ENCODE data around the gene IP6K2.
A peak's percentile ranks its signal among the peaks of the same experiment; 100 is the strongest.

Gene IP6K2

DNA sequence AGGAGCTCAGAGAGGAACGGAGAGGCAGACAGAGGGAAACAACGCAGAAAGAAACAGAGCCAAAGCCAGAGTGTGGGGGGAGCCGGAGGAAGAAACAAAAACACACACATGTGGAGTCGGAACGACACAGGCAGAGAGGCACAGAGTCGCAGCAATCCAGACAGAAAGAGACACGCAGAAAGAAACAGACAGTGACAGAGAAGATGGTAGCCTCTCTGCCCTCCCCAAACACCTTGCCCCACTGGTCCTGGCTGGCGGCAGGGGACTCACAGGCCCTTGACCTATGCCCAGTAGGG lies 33.0 kb downstream of the IP6K2 start:
- H3K27ac ChIP-seq = no peak overlapping the region
- TF ChIP-seq, protein P1, sequence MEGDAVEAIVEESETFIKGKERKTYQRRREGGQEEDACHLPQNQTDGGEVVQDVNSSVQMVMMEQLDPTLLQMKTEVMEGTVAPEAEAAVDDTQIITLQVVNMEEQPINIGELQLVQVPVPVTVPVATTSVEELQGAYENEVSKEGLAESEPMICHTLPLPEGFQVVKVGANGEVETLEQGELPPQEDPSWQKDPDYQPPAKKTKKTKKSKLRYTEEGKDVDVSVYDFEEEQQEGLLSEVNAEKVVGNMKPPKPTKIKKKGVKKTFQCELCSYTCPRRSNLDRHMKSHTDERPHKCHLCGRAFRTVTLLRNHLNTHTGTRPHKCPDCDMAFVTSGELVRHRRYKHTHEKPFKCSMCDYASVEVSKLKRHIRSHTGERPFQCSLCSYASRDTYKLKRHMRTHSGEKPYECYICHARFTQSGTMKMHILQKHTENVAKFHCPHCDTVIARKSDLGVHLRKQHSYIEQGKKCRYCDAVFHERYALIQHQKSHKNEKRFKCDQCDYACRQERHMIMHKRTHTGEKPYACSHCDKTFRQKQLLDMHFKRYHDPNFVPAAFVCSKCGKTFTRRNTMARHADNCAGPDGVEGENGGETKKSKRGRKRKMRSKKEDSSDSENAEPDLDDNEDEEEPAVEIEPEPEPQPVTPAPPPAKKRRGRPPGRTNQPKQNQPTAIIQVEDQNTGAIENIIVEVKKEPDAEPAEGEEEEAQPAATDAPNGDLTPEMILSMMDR (conservative IDR thresholded peaks at IDR 0.05; ENCODE audit: low read depth, low read length) = no peak
- no peak overlapping the region for H2AFZ ChIP-seq (ENCODE audit: low read depth)
- no peaks in the 10 kb centered on the region for H4K20me1 ChIP-seq (ENCODE audit: insufficient read depth)
- no peaks in the 10 kb centered on the region for H3K79me2 ChIP-seq (ENCODE audit: insufficient read depth, low read depth)
- no peak overlapping the region for H3K4me3 ChIP-seq (IDR thresholded peaks at IDR 0.05; ENCODE audit: insufficient read depth, low read depth, low read length)
- H3K4me2 ChIP-seq = peak overlapping the region; percentile 36; the same call in 1 of the 2 replicates
- no peak overlapping the region for H3K9ac ChIP-seq
- no peaks in the 10 kb centered on the region for H3K27me3 ChIP-seq (ENCODE audit: insufficient read depth, low read depth)
- H3K4me1 ChIP-seq (ENCODE audit: low read depth, poor library complexity, severe bottlenecking) = peaks cover 3% of the 10 kb centered on the region
- no peaks in the 10 kb centered on the region for H3K36me3 ChIP-seq (ENCODE audit: insufficient read depth)

DNA sequence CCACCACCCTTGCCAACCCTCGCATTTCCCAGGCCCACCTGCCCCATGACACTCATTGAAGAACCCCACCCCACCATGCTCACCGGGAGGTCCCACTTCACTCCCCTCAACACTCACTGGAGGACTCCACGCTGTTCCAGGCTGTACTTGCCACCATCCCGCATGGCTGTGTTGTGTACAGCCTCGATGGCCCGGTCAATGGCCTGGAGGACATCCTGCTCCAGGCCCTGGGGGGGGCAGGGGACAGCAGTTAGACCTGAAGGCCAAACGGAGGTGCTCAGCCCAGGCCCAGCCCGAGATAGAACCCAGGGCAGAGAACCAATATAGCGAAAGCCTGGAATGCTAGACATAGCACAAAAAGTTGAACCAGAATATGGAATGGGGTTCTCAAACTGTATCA lies 34.2 kb downstream of the IP6K2 start:
- Histone ChIP-seq H3K27ac (no peak overlapping the region), H3K4me3 (IDR thresholded peaks at IDR 0.05; ENCODE audit: insufficient read depth, low read depth, low read length) (no peak overlapping the region), H3K36me3 (ENCODE audit: insufficient read depth) (no peaks in the 10 kb centered on the region), H4K20me1 (ENCODE audit: insufficient read depth) (no peaks in the 10 kb centered on the region), H3K9ac (no peak overlapping the region), H3K79me2 (ENCODE audit: insufficient read depth, low read depth) (no peaks in the 10 kb centered on the region), H3K4me1 (ENCODE audit: low read depth, poor library complexity, severe bottlenecking) (peaks cover 3% of the 10 kb centered on the region), H3K27me3 (ENCODE audit: insufficient read depth, low read depth) (no peaks in the 10 kb centered on the region), H2AFZ (ENCODE audit: low read depth) (no peak overlapping the region), H3K4me2 (no peak overlapping the region)
- TF ChIP-seq, protein P1 (conservative IDR thresholded peaks at IDR 0.05; ENCODE audit: low read depth, low read length) = no peak

DNA sequence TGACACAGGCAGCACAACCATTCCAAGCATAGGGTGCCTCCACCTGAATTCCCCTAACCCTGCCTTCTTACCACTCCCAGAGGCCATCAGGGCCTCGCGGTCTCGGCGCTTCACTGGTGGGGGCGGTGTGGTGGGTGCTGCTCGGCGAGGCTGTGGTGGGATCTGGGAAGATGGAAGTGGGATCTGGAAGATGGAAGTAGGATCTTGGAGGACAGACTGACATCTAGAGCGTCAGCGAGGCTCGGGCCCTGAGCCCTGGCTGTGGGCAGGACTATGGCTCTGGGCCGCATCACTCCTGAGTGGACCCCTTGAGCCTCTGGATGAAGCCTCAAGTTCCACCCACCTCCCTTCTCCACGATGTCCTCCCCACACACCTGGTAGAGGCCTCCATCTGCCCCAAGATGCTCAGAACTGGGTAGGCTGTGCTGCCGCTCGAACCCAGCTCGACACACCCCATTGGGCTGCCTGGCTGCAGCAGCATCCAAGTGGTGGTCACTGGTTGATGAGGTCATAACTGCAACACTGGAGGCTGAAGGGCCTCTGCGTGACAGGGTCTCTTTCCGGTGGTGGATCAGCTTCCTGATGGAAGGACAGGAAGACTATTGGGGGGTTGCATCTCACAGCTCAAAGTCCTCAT lies 34.9 kb downstream of the IP6K2 start:
- no peaks in the 10 kb centered on the region for H3K36me3 ChIP-seq (ENCODE audit: insufficient read depth)
- TF ChIP-seq, protein P1 (conservative IDR thresholded peaks at IDR 0.05; ENCODE audit: low read depth, low read length) = no peak
- no peaks in the 10 kb centered on the region for H4K20me1 ChIP-seq (ENCODE audit: insufficient read depth)
- no peaks in the 10 kb centered on the region for H3K79me2 ChIP-seq (ENCODE audit: insufficient read depth, low read depth)
- H3K4me3 ChIP-seq (IDR thresholded peaks at IDR 0.05; ENCODE audit: insufficient read depth, low read depth, low read length) = no peak overlapping the region
- no peaks in the 10 kb centered on the region for H3K27me3 ChIP-seq (ENCODE audit: insufficient read depth, low read depth)
- peaks cover 3% of the 10 kb centered on the region for H3K4me1 ChIP-seq (ENCODE audit: low read depth, poor library complexity, severe bottlenecking)
- H3K9ac ChIP-seq = no peak overlapping the region
- no peak overlapping the region for H2AFZ ChIP-seq (ENCODE audit: low read depth)
- no peak overlapping the region for H3K27ac ChIP-seq
- H3K4me2 ChIP-seq = no peak overlapping the region

DNA sequence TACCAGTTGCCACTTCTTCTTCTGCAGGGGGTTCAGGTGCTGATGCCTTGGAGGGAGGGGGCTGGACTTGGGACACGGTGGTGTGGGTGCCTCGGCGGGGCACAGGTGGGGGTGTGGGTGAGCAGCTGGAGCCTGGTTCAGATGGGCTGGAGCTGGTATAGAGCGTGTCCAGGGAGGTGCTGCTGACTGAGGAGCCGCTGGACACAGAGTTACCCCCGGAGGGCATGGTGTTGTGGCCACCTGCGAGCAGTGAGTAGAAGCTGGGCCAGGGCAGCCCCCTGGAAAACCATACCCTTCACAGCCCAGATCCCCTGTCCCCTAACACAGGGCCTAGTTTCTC lies 35.5 kb downstream of the IP6K2 start:
- Histone ChIP-seq H3K4me2 (no peak overlapping the region), H3K27ac (no peak overlapping the region), H3K4me1 (ENCODE audit: low read depth, poor library complexity, severe bottlenecking) (peaks cover 2% of the 10 kb centered on the region), H3K36me3 (ENCODE audit: insufficient read depth) (no peaks in the 10 kb centered on the region), H3K79me2 (ENCODE audit: insufficient read depth, low read depth) (no peaks in the 10 kb centered on the region), H4K20me1 (ENCODE audit: insufficient read depth) (no peaks in the 10 kb centered on the region), H2AFZ (ENCODE audit: low read depth) (no peak overlapping the region), H3K9ac (no peak overlapping the region), H3K4me3 (IDR thresholded peaks at IDR 0.05; ENCODE audit: insufficient read depth, low read depth, low read length) (no peak overlapping the region), H3K27me3 (ENCODE audit: insufficient read depth, low read depth) (no peaks in the 10 kb centered on the region)
- TF ChIP-seq, protein P1 (conservative IDR thresholded peaks at IDR 0.05; ENCODE audit: low read depth, low read length) = no peak
